ENCODE measurements around the gene CORO2B.

Gene CORO2B

GRCh38 chr15:68769702-68770101, 190.9 kb downstream of the CORO2B start:
- DNase-seq (ENCODE audit: low read depth in 2 of 2), result no peak

DNA sequence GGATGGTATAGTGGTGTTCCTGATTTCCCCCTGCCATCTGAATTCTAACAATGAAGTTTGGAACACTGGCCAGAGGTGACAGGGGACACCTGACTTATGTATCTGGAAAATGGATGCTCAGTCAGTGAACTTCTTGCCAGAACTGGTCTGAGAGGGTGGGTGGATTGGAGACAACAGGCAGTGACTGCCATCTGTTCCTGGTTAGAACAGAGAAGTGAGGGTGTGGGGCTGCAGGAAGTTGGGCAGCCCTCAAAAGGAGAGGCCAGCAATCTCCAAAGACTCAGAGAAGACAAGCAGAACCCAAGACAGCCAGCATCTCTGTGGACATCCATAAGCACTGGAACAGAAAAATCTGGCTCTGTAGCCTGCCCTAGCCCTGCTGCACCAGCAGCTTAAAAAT, 191.4 kb downstream of the CORO2B start:
- no peak for DNase-seq (ENCODE audit: low read depth in 2 of 2)

- no peak for DNase-seq (ENCODE audit: low read depth in 2 of 2)
Measured at GRCh38 chr15:68773036-68773435, 194.2 kb downstream of the CORO2B start.

- no peak for DNase-seq (ENCODE audit: low read depth in 2 of 2)
Measured at GRCh38 chr15:68774120-68774519, 195.3 kb downstream of the CORO2B start.

DNA sequence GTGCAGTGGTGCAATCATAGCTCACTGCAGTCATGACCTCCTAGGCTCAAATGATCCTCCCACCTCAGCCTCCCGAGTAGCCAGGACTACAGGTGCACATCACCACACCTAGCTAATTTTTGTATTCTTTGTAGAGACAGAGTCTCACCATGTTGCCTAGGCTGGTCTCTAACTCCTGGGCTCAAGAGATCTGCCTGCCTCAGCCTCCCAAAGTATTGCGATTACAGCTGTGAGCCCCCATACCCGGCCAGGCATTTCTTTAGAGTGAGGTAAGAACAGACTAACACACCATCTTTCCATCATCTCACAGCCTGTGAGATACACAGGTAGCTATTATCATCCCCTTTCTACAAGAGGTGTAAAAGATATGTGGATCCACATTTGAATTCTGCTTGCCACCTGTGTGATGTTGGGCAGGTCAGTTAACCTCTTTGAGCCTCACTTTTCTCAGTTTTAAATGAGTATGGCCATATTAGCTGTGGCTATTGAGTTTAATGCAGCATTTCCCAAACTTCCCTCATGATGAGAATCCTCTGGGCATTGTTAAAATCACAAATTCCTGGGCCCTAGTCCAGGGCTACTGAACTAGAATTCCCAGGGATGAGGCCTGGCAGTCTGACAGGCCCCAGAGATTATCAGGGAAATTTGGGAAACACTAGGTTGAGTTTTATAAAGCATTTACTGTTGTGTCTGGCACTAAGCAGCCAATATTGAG, 195.9 kb downstream of the CORO2B start:
- DNase-seq (ENCODE audit: low read depth in 2 of 2), result no peak

- no peak for DNase-seq (ENCODE audit: low read depth in 2 of 2)
Measured at GRCh38 chr15:68775236-68775577, 196.4 kb downstream of the CORO2B start.

- no peak for DNase-seq (ENCODE audit: low read depth in 2 of 2)
Measured at GRCh38 chr15:68775671-68776476, 197.1 kb downstream of the CORO2B start.

DNA sequence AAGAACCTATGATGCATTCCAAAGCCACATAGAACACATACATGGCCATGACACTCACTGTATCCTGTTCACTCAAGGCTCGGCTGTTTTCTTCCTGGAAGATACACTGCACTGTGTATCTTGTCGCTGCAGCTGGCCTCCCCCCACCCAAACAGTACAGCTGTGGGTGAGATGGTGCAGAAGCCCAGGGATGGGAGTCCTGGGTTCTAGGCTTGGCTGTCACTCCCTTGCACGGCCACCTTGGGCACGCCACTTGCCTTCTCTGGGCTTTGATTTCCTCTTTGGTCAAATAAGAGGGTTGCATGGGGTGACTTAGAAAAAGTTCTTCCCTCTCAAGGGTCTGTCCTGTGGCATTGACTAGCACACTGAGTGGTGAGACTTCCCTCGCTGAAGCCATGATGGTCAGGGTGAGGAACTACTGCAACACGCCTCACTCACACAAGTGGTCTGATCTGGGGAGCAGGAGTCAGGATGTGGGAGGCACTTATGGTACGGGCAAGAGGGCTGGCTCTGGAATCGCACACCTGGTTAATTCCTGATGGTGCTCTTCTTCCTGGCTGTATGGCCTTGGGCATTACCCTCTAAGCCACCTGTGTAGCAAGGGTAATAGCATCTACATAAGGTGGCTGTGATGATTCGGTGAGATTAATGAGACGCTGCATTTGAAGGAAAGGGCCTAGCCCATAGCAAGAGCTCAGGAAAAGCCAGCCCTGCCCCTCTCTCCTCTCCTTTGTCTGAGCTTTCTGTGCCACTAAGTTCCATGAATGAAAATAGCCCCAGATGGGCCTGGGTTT, 197.9 kb downstream of the CORO2B start:
- DNase-seq (ENCODE audit: low read depth in 2 of 2), result no peak

All from activated CD8-positive, alpha-beta memory T cell treated with anti-CD3 and anti-CD28 coated beads for 4 hours (primary cell).